ENCODE results near the gene DCUN1D5. TPM values are rescaled to one million over a fixed set of nuclear protein-coding genes. Genes with fewer than 3 reads are reported as not detected.

Gene DCUN1D5
- total RNA-seq, 2 donors from 2014 or later: 47.0 to 51.5 TPM

DNA sequence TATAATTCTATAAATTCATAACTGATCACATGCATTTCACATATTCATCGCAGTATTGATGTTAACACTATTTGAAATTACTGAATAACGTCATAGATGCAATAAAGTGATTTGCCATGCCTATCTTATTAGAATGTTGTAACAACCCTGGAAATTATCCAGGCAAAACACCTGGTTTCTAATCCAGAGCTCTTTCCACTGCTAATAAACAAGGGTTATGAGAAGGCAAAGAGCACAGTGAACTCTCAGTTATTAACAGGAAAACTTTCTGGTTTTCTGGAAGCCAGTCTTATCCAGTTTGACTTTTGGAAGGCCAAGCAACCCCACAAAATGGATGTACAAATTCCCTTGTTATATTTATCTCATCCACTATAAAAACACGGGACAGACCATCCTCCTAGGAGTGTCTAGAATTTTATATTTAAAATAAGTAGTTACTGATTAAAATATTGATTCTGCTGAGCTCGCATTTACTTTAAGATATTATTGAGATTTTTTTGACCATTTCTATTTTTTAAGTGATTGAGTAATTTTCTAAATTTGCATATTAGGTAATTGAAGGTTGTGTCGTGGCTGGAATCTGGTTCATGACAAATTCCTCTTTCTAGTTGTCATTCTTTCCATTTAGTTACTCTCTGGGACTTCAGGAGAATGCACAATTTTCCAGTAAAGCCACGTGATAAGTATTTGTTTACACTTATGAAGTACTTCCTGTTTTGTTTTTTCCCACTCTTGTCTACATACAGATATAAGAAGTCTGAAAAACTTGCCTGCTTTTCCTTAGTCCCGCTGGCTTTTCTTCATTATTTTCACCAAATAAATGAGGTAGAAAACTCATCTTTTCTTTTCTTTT, 47.9 kb downstream of the DCUN1D5 start:
- Mint-ChIP-seq H3K36me3 (ENCODE audit: low read depth) (no peaks in the 10 kb centered on the region), H3K4me1 (peaks cover 5% of the 10 kb centered on the region), H3K27me3 (ENCODE audit: insufficient read depth) (no peaks in the 10 kb centered on the region), H3K27ac (no peak overlapping the region), H3K4me3 (no peak overlapping the region), H3K9me3 (no peaks in the 10 kb centered on the region)
- Histone ChIP-seq H3K4me3 (ENCODE audit: low read length) (no peak overlapping the region), H3K9me3 (ENCODE audit: control insufficient read depth, low read length) (no peaks in the 10 kb centered on the region), H3K4me1 (ENCODE audit: control insufficient read depth, insufficient read depth, low read length) (no peaks in the 10 kb centered on the region), H3K27ac (ENCODE audit: low read depth, low read length) (no peak overlapping the region), H3K36me3 (ENCODE audit: control insufficient read depth, insufficient read depth, low read length) (no peaks in the 10 kb centered on the region), H3K27me3 (ENCODE audit: control insufficient read depth, insufficient read depth, low read length, poor library complexity, severe bottlenecking) (no peaks in the 10 kb centered on the region), H3K9ac (ENCODE audit: extremely low read depth, low read length, poor library complexity, severe bottlenecking) (no peak overlapping the region)
- WGBS, 2 experiments (ENCODE audit: insufficient coverage in 1 of 2, insufficient read length in 1 of 2): 95 to 100% methylated on average over 1 to 6 of the region's 7 CpGs
- TF ChIP-seq, protein P1, sequence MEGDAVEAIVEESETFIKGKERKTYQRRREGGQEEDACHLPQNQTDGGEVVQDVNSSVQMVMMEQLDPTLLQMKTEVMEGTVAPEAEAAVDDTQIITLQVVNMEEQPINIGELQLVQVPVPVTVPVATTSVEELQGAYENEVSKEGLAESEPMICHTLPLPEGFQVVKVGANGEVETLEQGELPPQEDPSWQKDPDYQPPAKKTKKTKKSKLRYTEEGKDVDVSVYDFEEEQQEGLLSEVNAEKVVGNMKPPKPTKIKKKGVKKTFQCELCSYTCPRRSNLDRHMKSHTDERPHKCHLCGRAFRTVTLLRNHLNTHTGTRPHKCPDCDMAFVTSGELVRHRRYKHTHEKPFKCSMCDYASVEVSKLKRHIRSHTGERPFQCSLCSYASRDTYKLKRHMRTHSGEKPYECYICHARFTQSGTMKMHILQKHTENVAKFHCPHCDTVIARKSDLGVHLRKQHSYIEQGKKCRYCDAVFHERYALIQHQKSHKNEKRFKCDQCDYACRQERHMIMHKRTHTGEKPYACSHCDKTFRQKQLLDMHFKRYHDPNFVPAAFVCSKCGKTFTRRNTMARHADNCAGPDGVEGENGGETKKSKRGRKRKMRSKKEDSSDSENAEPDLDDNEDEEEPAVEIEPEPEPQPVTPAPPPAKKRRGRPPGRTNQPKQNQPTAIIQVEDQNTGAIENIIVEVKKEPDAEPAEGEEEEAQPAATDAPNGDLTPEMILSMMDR (conservative IDR thresholded peaks at IDR 0.05): no peak
- DNase-seq: no peak

DNA sequence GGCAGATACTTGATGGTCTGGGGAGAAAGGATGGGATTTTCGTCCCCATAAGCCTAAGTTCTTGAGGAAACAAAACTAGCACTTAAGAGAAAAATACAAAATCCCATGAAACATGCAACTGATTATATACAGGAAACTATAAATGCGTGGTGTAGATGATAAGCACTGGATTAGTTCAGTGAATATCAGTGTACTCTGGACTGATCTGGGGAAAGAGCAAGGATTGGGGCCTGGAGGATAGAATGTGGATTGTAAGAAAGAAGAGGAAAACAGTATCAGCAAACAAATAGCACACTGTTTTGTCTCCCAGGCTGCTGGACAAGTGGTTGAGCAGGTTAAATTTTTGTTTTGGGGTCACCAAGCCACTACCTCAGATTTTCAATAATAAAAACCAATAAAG, 49.8 kb downstream of the DCUN1D5 start:
- WGBS, 2 experiments (ENCODE audit: insufficient coverage in 1 of 2, insufficient read length in 1 of 2): 80 to 93% methylated on average over 1 to 2 of the region's 2 CpGs
- H3K9me3 Mint-ChIP-seq: no peaks in the 10 kb centered on the region
- Histone ChIP-seq H3K27me3 (ENCODE audit: control insufficient read depth, insufficient read depth, low read length, poor library complexity, severe bottlenecking) (no peaks in the 10 kb centered on the region), H3K36me3 (ENCODE audit: control insufficient read depth, insufficient read depth, low read length) (no peaks in the 10 kb centered on the region), H3K27ac (ENCODE audit: low read depth, low read length) (no peak overlapping the region), H3K4me1 (ENCODE audit: control insufficient read depth, insufficient read depth, low read length) (no peaks in the 10 kb centered on the region), H3K4me3 (ENCODE audit: low read length) (no peak overlapping the region), H3K9ac (ENCODE audit: extremely low read depth, low read length, poor library complexity, severe bottlenecking) (no peak overlapping the region), H3K9me3 (ENCODE audit: control insufficient read depth, low read length) (no peaks in the 10 kb centered on the region)
- no peak overlapping the region for H3K4me3 Mint-ChIP-seq
- no peak overlapping the region for H3K27ac Mint-ChIP-seq
- no peak for DNase-seq
- no peaks in the 10 kb centered on the region for H3K27me3 Mint-ChIP-seq (ENCODE audit: insufficient read depth)
- peaks cover 5% of the 10 kb centered on the region for H3K4me1 Mint-ChIP-seq
- TF ChIP-seq, protein P1 (conservative IDR thresholded peaks at IDR 0.05): no peak
- no peaks in the 10 kb centered on the region for H3K36me3 Mint-ChIP-seq (ENCODE audit: low read depth)

DNA sequence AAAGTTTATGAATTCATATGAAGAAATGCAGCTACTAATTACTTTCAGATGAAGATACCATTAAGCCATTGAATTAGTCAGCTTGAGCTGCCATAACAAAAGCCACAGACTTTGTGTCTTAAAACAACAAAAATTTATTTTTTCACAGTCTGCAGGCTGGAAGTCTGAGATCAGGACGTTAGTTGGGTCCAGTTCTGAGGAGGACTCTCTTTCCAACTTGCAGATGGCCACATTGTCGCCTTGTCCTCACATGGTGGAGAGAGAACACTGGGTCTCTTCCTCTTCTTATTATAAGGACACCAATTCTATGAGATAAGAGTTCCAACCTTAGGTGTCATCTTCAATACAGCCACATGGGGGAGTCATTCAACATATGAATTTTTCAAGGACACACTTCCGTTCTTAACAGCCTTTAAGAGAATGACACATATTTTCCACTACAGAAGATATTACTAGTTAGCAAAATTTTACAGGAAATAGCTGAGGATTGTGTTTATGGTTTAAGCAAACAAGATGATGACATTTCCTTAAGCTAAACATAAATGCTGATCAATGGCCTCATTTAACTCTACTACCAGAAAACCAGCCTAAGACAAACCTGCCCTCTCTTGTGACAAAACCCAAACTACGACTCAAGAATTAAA, 56.0 kb downstream of the DCUN1D5 start:
- no peaks in the 10 kb centered on the region for H3K4me1 ChIP-seq (ENCODE audit: control insufficient read depth, insufficient read depth, low read length)
- no peak overlapping the region for H3K27ac Mint-ChIP-seq
- TF ChIP-seq, protein P1 (conservative IDR thresholded peaks at IDR 0.05): peak; percentile 81
- no peaks in the 10 kb centered on the region for H3K27me3 Mint-ChIP-seq (ENCODE audit: insufficient read depth)
- no peaks in the 10 kb centered on the region for H3K9me3 ChIP-seq (ENCODE audit: control insufficient read depth, low read length)
- H3K9ac ChIP-seq (ENCODE audit: extremely low read depth, low read length, poor library complexity, severe bottlenecking): no peak overlapping the region
- no peak overlapping the region for H3K4me3 Mint-ChIP-seq
- H3K9me3 Mint-ChIP-seq: peaks cover 1% of the 10 kb centered on the region
- DNase-seq: peak; percentile 65
- H3K36me3 Mint-ChIP-seq (ENCODE audit: low read depth): no peaks in the 10 kb centered on the region
- no peak overlapping the region for H3K27ac ChIP-seq (ENCODE audit: low read depth, low read length)
- H3K4me1 Mint-ChIP-seq: no peaks in the 10 kb centered on the region
- 33 to 45% methylated on average over 2 to 4 of the region's 4 CpGs for WGBS, 2 experiments (ENCODE audit: insufficient coverage in 1 of 2, insufficient read length in 1 of 2)
- no peaks in the 10 kb centered on the region for H3K36me3 ChIP-seq (ENCODE audit: control insufficient read depth, insufficient read depth, low read length)
- H3K27me3 ChIP-seq (ENCODE audit: control insufficient read depth, insufficient read depth, low read length, poor library complexity, severe bottlenecking): no peaks in the 10 kb centered on the region
- no peak overlapping the region for H3K4me3 ChIP-seq (ENCODE audit: low read length)

Measured in endodermal cell (in vitro differentiated cells).